Measurements from ENCODE around the gene VAPB. TPM values are rescaled to one million over a fixed set of nuclear protein-coding genes. Genes with fewer than 3 reads are reported as not detected.

VAPB gene
- total RNA-seq, 1 experiment from 2014 or later: 51.1 TPM

- intact Hi-C loops (cut with micrococcal nuclease): no loop called here
- H4K20me1 ChIP-seq (ENCODE audit: insufficient read depth): no peaks in the 10 kb centered on the region
- no peak overlapping the region for H3K4me3 ChIP-seq (replicated peaks in 1 of 2; ENCODE audit: low read depth in 1 of 2, low read length in 2 of 2)
- POLR2A ChIA-PET: interaction anchor here (1.2 kb wide), 1 partner anchor 11 kb away, joined by 3 read pairs; the partner anchor contains the start of gene VAPB
- no peaks in the 10 kb centered on the region for H3K9me2 ChIP-seq (ENCODE audit: insufficient read depth)
- no peak overlapping the region for H3K27ac ChIP-seq (ENCODE audit: low read depth, low read length)
- no peaks in the 10 kb centered on the region for H3K4me1 ChIP-seq (ENCODE audit: control insufficient read depth in 1 of 2, insufficient read depth in 2 of 2, low read length in 2 of 2)
- RAD21 ChIA-PET (ENCODE audit: low non-redundant PET in 1 of 2, low total read pairs in 2 of 2, uncharacterized antibody in 2 of 2, unreplicated experiment in 2 of 2): no interaction called here
- no TSS peak for BruUV-seq (replicated peaks)
- CTCF ChIA-PET: no interaction called here
- H3K9me3 ChIP-seq (ENCODE audit: control insufficient read depth in 1 of 2, insufficient read depth in 1 of 2, low read depth in 1 of 2, low read length in 2 of 2): no peaks in the 10 kb centered on the region
- H3K4me2 ChIP-seq (ENCODE audit: low read length): no peak overlapping the region
- no peak overlapping the region for H2AFZ ChIP-seq (ENCODE audit: low read depth, low read length, poor library complexity, severe bottlenecking)
- H3K36me3 ChIP-seq (ENCODE audit: control insufficient read depth in 1 of 2, insufficient read depth in 2 of 2, low read length in 2 of 2): no peaks in the 10 kb centered on the region
- H3K79me2 ChIP-seq (ENCODE audit: insufficient read depth, low read length): no peaks in the 10 kb centered on the region
- DNase-seq (ENCODE audit: low read depth, low spot score) (no peak), ATAC-seq (no peak)
- H3K9ac ChIP-seq (ENCODE audit: low read length): no peak overlapping the region
- no peaks in the 10 kb centered on the region for H3K27me3 ChIP-seq (ENCODE audit: insufficient read depth, low read length)
- TF ChIP-seq RAD21 (IDR thresholded peaks at IDR 0.05; ENCODE audit: low read depth): no peak
Observed at GRCh38 chr20:58377766-58378401, 11.1 kb upstream of the VAPB start.

GRCh38 chr20:58378704-58379103 is 10.3 kb upstream of the VAPB start:
- no TSS peak for BruUV-seq (replicated peaks)
- POLR2A ChIA-PET: no interaction called here
- ATAC-seq: no peak
- TF ChIP-seq CTCF (IDR thresholded peaks at IDR 0.05 in 2 of 3, conservative IDR thresholded peaks at IDR 0.05 in 1 of 3; ENCODE audit: borderline replicate concordance in 1 of 3, insufficient read depth in 1 of 3, low read depth in 2 of 3, low read length in 2 of 3) (no peak), JUND (IDR thresholded peaks at IDR 0.05) (no peak), POLR2AphosphoS5 (IDR thresholded peaks at IDR 0.05; ENCODE audit: low read depth, low read length) (no peak), SIN3A (IDR thresholded peaks at IDR 0.05; ENCODE audit: low read depth) (no peak), EZH2phosphoT487 (IDR thresholded peaks at IDR 0.05; ENCODE audit: borderline replicate concordance) (no peak), ATF3 (IDR thresholded peaks at IDR 0.05) (no peak), ZNF274 (IDR thresholded peaks at IDR 0.05; ENCODE audit: low read depth, low read length) (no peak), ZBTB33 (IDR thresholded peaks at IDR 0.05; ENCODE audit: extremely low read depth, insufficient replicate concordance, low read length) (no peak), YY1 (IDR thresholded peaks at IDR 0.05; ENCODE audit: extremely low read depth, insufficient replicate concordance, low read depth, low read length) (no peak), SP1 (IDR thresholded peaks at IDR 0.05; ENCODE audit: low read depth) (no peak), ELF1 (IDR thresholded peaks at IDR 0.05; ENCODE audit: borderline replicate concordance, low read depth) (no peak), TCF7L2 (IDR thresholded peaks at IDR 0.05; ENCODE audit: borderline replicate concordance, extremely low read depth, insufficient read depth, insufficient read length) (no peak), ZFX (IDR thresholded peaks at IDR 0.05) (no peak)

More at GRCh38 chr20:58378704-58379103, 10.3 kb upstream of the VAPB start:
- Histone ChIP-seq H3K4me2 (ENCODE audit: low read length) (no peak overlapping the region), H3K36me3 (ENCODE audit: control insufficient read depth in 1 of 2, insufficient read depth in 2 of 2, low read length in 2 of 2) (no peaks in the 10 kb centered on the region), H3K79me2 (ENCODE audit: insufficient read depth, low read length) (no peaks in the 10 kb centered on the region), H3K27ac (ENCODE audit: low read depth, low read length) (no peak overlapping the region), H3K4me3 (replicated peaks in 1 of 2; ENCODE audit: low read depth in 1 of 2, low read length in 2 of 2) (no peak overlapping the region), H3K9me3 (ENCODE audit: control insufficient read depth in 1 of 2, insufficient read depth in 1 of 2, low read depth in 1 of 2, low read length in 2 of 2) (no peaks in the 10 kb centered on the region), H3K27me3 (ENCODE audit: insufficient read depth, low read length) (no peaks in the 10 kb centered on the region), H4K20me1 (ENCODE audit: insufficient read depth) (no peaks in the 10 kb centered on the region), H3K9ac (ENCODE audit: low read length) (no peak overlapping the region), H3K9me2 (ENCODE audit: insufficient read depth) (no peaks in the 10 kb centered on the region), H3K4me1 (ENCODE audit: control insufficient read depth in 1 of 2, insufficient read depth in 2 of 2, low read length in 2 of 2) (no peaks in the 10 kb centered on the region), H2AFZ (ENCODE audit: low read depth, low read length, poor library complexity, severe bottlenecking) (no peak overlapping the region)
- no peak for DNase-seq (ENCODE audit: low read depth, low spot score)
- intact Hi-C loops (cut with micrococcal nuclease): no loop called here
- ChIA-PET CTCF (no interaction called here), RAD21 (ENCODE audit: low non-redundant PET in 1 of 2, low total read pairs in 2 of 2, uncharacterized antibody in 2 of 2, unreplicated experiment in 2 of 2) (no interaction called here)
